Measurements from ENCODE around the gene CNTNAP2.

CNTNAP2 gene

DNA sequence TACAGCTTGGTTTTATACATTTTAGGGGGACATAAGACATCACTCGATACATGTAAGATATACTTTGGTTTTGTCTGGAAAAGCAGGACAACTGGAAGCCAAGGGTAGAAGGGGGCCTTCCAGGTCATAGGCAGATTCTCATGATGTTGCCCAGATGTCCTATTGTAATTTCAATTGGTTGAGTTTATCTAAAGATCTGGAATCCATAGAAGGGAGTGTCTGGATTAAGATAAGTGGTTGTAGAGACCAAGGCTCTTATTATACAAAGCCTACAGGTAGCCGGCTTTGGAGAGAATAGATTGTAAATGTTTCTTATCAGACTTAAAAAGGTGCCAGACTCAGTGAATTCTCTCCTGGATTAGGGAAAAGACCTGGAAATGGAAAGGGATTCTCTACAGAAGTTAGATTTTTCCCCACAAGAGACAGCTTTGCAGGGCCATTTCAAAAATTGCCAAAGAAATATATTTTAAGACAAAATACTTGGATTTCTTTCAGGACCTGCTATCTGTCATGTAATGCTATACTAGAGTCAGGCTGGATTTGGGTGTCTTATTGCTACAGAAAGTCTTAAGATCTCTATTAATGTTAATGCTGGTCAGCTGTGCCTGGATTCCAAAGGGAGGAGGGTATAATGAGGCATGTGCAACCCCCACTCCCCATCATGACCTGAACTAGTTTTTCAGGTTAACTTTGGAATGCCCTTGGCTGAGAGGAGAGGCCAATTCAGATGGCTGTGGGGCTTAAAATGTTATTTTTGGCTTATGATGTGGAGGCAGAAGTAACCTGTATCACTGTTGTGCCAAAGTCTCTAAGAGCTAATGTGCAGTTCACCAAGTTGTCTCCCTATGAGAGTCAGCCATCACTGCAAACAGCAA, 1962.8 kb downstream of the CNTNAP2 start:
- no peak for DNase-seq

DNA sequence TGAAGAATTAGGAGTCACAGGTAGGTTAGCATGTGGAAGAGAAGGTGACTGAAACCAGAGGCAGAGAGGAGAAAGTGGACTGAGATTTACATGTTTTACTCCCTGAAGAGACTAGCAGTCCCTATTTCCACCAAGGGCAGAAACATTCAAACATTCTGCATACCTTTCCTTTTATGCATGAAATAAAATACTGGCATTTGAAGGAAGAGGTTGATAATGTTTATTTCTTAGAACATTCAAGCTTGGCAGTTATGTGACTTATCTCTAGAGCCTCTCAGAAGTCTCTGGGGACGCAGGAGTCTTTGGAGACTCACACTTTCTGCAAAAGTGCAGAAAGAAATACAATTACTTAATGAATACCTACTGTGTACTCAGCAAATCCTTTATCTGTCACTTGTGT, 1966.8 kb downstream of the CNTNAP2 start:
- no peak for DNase-seq

DNA sequence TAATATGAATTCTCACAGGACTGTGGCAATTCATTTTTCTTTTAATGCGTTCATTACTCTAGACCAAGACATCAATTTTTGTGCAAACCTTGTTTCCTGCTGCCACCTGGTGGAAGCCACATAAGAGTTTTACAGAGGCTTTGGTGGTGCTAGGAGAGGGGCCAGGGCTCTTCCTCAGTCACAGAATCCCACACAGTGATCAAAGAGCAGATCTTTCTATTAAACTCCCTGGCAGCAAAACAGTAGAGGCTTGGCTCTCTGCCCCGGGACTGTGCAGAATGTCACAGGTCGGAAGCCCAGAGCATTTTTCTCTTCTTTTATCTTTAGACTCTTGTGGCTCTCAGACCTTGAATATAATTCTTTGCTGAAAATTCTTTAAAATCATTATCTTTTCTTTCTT, 1967.5 kb downstream of the CNTNAP2 start:
- DNase-seq, result no peak

DNA sequence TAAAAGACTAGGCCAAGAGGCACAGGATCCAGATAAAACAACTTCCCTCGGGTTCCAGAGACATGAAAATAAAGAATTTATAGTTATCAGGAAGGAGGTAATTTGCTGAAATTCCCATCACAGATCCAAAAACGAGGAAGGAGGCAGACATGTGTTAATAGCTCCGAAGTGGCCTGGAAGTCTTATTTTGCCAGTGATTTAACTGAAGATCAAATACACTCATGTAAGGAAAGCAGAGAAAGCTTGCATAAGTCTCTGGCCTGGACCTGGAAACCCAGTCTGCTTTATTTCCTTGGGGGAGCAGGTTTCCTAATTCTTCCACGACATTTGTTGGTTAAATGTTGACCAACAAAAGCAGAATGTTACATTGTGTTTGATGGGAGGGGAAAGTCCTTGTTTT, 1975.3 kb downstream of the CNTNAP2 start:
- DNase-seq, result no peak

DNA sequence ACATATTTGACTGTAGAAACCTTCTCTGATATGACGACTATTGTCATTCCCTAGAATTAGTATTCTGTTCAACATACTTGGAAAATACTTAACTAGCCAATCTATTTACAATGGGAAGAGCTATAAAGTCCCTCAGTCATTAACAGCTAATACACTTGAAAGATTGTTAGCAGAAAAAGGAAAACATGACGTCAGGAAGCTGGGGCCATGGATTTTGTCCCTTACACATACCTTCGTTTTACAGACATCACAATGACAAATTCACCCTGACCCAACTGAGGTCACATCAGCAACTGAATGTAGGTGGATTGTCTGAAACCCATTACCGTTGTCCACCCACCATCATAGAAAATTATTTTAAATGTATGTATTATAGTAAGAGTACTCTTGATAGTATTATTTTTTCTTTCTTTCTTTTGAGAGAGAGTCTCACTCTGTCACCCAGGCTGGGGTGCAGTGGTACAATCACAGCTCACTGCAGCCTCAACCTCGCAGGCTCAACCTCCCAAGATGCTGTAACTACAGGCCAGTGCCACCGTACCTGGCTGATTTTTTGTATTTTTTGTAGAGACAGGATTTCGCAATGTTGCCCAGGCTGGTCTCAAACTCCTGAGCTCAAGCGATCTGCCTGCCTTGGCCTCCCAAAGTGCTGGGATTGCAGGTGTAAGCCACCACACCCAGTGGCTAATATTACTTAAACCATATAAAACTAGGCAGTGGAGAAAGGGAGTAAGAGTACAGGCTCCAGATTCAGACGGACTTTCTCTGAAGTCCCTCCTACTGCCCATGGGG, 1977.0 kb downstream of the CNTNAP2 start:
- DNase-seq, result no peak

DNA sequence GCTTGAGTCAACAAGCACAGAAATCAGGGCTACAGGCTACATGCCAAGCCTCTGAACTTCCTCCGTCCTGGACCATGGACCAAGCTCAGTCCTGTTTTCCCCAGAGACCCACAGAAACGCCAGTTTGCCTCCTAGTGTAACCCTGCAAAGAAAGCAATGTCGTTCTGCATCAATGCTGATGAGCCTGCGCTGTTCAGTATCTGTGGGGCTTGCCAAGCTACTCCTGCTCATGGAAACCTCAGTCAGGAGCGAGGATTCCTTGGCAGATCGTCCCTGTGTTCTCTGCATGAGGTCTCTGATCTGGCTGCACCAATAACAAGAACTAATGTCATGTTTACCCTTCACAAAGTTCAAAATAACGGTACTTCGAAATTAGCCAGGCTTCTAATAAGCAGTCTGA, 1978.5 kb downstream of the CNTNAP2 start:
- DNase-seq, result no peak

DNA sequence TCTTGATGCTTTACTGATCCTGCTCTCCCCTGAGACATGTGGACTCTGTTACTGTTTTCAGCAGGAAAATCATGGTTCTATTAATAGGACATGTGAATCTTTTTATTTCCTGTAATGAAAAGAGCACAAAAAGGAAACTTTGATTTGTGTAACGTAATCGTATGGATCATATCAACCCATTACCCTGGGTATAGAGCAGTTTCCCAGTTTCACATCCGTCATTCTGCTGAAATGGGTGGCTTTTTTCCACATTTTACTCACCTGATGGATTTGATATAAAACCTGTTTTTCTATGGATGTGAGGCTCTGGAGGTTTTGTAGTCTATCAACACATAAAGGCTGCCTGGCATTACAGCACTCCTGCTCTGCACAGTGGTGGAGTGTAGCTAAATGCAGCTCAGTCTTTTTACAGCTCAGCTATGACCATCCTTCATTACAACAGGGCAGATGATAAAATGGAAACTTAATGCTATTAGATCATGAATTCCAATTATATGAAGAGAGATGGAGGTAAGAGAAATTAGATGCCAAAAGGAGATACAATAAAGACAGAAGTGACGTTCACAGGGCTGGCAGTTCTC, 1987.6 kb downstream of the CNTNAP2 start:
- no peak for DNase-seq

DNA sequence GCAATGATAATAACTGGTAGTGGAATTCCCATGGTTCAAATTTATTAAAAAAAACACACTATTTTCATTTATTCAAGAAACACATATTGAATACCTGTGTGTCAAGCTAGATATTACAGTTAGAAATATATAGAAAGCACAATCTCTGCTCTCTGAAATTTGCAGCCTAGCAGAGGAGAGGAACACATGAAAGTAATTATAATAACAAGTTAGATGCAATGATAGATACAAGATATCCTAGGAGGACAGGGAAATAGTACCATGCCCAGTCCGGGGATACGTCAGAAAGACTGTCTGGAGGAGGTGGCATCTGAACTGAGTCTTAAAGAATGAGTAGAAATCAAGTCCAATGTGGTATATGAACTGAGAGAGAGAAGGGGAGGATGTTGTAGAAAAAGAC, 1988.3 kb downstream of the CNTNAP2 start:
- DNase-seq, result no peak

DNA sequence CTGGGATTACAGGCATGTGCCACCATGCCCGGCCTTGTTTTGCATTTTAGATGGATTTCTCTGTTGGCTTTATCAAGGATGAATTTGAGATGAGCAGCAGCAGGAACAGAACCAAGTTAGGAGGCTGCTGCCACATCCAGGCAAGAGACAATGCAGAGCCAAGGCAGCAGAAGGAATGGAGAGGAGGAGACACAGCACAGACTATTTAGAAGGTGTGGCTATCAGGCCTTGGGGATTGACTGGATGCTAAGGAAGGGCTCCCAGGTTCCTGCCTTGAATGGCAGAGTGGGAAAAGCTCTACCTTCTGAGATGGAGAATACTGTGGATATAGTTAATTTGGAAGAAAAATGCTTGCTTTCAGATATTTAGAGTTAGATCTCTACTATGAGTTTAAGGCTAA, 1989.3 kb downstream of the CNTNAP2 start:
- no peak for DNase-seq

DNA sequence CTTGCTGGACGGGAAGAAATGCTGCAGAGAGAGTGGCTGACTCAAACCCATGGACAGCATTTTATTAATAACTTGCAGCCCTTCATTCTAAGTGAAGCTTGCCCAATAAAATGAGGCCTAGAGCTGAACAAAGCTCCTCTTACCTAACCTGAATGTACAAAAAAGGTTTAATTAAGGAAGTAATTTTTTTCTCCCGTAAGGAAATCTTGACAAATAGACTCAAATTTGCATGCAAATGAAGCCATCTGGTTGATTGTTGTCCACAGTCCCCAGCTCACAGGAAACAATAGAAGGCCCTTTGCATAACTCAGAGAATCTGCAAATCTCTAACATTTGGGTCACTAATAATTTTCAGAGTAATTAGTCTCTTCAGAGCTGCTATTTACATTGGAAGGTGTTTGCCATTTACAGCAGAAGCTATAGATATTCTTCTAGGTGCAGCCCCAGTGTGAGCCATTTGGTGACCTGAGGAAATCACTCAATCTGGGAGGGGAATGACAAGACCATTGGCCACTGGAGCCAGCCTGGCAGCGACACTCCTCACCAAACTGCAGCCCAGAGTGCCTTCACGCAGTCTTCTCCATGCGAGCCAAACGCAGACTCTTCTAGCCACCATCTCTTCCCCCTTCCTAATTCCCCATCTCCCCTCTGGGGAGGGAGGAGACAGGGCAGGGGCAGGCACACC, 1991.0 kb downstream of the CNTNAP2 start:
- DNase-seq, result no peak

DNA sequence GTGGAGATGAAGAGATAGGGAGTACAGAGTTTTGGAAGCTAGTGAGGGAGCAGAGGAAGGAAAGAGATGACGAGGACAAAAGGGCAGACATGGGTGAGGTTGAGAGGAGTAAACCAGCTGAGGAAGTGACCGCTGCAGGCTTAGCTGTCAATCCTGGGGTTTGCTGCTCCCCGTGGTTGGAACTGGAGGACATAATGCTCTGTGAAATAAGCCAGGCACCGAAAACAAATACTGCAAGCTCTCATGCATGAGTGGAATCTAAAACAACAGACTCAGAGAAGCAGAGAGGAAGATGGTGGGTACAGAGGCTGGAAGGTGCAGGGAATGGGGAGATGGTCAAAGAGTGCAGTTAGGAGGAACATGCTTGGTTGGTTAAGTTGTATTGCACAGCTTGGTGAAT, 1991.8 kb downstream of the CNTNAP2 start:
- DNase-seq, result no peak

DNA sequence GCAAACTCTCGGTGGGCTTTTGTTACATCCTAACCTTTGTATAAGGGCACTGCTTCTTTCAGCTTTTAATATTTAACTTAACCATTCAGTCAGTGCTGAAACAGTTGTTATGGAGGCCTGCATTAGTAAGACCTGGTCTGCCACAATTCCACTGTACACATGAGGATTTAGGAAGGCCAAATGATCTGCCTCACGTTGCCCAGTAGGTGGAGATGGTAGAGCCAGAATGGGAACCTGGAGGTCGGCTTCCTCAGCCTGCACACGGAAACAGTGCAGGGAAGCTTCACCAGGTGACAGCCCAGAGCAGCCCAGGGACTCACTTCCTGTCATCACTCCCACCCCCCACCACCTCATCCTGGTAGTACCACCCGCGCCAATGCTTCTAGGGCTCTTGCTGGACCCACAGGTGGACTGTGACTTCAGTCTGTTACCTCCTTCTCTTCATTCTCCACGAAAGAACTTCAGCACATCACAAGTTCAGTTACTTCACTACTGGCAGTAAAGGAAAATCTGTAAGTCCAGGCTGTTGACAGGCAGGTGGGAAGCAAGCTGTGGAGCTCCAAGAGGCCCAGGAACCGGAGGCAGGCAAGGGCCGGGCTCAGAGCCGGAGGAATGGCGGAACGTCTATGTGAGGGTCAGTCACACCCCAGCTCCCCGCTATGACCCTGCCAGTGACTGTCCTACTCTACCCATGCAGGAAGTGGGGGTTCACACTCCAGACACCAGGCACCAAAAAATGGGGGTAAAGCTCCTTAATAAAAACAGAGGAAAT, 1993.7 kb downstream of the CNTNAP2 start:
- DNase-seq, result no peak

DNA sequence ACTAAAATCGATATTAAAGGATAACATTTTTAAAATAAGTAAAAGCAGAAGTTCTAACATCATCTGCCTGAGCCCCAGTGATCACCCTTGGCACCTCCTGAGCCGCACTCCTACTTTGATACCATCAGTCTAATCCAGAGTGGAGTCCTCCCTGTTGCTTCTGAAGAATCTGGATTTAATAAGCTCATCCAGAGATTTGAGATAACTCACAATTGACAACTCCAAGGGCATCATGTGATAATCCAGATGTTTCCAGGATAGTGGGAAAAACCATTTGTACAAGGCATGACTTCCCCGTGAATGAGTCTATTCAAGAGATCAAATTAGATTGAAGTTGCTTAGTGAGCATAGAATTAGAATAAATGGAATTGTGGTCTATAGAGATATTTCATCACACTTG, 1998.2 kb downstream of the CNTNAP2 start:
- DNase-seq, result no peak

DNA sequence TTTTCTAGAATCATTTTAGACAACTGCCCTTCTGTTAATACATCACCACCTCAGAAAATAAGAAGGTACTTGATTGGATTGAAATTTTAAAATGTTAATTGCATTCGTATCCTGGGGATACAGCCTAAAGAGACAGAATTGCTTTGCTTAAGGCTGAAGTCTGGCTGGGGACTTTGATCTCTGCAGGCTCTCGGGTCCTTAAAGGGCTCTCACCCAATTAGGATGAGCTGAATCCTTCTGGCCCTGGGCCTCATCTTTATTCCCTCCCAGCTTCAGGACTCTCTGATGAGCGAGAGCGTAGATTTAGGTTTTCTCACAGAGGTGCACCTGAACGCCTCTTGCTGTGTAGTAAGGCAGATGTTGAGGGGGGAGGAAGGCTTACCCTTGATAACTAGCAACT, 1998.7 kb downstream of the CNTNAP2 start:
- DNase-seq, result no peak

DNA sequence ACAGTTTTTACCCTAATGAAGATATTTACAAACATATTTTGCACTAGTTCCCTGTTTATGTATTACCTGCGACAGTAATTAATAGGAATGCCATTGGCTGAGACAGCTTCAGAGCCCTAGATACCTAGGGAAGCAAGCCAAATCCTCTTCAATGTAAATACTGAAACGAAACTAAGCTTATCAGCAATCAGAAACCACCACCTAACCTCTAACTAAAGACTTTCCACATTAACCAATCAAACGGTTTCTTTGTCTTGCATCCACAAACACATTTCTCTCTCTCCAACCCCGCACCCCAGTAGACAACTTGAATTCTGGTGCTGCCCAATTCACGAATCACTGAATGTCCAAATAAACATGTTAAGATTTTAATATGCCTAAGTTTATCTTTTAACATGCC, 1999.6 kb downstream of the CNTNAP2 start:
- no peak for DNase-seq

DNA sequence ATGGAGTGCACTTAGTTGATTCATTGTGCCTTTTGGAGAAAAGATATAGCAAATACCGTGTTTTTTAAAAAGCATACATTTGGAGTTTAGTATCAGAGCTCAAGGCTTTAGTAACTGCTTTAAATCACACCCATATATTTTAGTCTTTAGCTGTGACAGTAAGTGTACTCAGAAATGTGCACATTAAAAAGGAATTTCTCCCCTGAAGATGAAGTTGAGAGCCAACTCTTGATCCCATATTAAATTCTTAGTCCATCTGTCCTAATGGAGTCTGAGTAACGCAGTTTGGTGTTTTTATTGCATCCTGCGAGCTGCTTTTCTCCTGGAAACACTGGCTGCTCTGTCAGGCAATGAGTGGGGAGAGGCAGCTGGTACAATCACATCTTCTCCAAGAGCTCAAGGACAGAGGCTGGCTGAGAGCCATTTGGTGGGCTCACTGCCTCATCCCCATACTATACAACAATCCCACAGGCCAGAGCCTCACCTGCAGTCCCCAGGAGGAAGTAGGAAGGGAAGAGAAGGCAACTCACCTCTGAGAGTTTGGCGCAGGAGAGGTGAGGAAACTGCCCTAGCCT, 2000.3 kb downstream of the CNTNAP2 start:
- no peak for DNase-seq

DNA sequence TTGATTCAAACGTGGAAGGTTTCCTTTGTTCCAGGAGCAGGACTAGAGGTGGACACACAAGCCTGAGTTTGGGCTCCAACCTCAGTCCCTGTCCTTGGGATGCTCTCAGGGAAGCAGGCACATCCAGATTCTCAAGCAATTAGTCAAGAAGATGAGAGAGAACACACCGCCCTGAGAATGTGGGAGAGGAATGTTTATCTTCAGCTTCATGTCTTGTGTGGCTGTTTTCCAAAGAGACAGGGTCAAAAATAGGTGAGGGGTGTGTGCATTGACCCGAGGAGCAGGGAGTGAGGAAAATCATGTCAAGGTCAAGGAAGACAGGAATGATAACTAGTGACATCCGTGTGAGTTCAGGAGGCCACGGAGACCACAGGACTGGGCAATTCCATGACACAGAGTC, 2001.8 kb downstream of the CNTNAP2 start:
- DNase-seq, result no peak

DNA sequence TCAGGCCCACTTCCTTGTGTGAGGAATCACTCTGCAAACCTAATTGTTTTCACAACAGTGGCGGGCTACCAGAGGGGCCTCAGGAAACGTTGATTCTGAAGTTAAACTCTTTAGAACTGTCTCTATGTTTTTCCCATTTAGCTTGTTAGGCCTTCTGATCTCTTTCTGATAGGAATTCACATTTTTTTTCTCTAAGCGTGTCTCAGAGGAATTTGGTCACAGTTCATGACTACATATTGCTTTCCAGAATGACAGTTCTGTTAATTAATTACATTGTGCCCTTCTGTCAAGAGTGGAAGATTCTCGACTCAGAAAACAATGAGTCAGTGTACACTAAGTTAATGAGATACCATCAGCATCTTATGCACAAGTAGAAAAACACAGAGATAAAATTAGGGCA, 2004.8 kb downstream of the CNTNAP2 start:
- no peak for DNase-seq

DNA sequence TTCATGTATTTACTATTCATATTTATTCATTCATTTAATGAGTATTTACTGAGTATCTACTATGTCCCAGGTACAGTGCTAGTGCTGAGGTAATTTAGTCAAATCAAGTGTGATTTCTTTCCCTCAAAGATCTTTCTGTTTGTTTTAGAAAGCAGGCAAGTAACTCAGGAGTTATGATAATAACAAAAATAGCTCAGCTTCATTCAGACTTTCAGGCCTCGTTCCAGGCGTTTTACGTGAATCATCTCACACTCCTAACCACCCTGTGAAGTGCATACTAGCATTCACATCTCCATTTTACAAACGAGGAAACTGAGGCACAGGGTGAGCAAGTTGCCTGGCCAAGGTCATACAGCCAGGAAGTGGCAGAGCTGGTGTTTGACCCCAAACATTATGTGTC, 2005.2 kb downstream of the CNTNAP2 start:
- DNase-seq, result no peak

DNA sequence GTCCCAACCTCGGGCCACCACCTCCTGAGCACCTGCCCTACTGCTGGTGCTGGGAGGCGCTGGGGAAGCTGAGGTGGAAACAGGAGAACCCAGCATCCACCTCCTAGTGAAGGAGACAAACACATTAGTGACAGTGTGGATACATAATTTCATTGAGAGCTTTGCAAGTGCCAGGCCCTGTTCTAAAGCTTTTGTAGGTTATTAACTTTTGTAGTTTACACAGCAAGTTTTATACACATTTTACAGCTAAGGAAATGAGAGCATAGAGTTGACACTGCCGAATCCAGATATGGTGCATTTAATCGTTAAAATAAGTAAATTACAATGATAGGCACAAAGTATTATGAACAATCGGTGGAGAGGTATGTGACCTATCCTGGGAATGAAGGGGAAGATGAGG, 2007.9 kb downstream of the CNTNAP2 start:
- no peak for DNase-seq

DNA sequence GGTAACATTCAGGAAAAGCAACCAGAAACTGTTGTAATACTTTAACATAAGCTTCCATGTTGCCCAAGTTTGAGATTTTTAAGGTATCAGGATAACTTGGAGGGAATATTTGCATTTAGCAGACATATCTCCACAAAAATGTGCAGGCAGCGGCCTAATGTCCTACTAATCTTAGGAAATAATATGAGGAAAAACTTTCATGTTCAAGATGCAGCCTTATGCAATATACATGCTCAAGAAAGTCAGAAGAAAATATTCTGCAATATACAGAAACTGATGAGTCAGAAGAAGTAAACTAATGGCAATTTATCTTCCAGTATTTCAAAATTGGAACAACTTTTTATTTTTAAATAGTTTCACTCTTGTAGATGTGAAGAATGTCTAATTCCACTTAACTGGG, 2010.8 kb downstream of the CNTNAP2 start:
- no peak for DNase-seq

DNA sequence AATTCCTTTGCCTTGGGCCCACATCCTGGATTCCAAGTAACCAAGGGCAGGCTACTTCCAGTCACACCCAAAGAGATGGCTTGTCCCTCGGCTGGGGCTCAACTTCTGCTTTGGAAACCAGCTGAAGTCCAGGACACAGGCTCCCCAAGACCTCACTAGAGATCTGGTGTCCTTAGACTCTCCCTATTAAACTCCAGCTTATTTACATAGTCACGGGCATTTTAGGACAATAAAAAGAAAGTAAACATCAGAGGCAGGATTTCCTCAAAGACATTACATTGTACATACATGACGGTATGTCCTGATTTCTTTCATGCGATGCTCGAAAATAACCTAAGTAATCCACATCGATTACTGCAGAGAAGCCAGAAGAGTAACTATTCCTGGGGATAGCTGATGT, 2012.4 kb downstream of the CNTNAP2 start:
- DNase-seq, result no peak

All from NCI-H510A (cell line).